Activated CD4-positive, alpha-beta T cell treated with anti-CD3 and anti-CD28 coated beads, Interleukin-2, amount 50 U/mL, for 1 hour (primary cell): ENCODE measurements around the gene SLC4A1.

Experiments used
- DNase-seq: peaks from one replicate; pipeline ENCODE4 v3.0.0-alpha.2; 2020

Gene SLC4A1

DNA sequence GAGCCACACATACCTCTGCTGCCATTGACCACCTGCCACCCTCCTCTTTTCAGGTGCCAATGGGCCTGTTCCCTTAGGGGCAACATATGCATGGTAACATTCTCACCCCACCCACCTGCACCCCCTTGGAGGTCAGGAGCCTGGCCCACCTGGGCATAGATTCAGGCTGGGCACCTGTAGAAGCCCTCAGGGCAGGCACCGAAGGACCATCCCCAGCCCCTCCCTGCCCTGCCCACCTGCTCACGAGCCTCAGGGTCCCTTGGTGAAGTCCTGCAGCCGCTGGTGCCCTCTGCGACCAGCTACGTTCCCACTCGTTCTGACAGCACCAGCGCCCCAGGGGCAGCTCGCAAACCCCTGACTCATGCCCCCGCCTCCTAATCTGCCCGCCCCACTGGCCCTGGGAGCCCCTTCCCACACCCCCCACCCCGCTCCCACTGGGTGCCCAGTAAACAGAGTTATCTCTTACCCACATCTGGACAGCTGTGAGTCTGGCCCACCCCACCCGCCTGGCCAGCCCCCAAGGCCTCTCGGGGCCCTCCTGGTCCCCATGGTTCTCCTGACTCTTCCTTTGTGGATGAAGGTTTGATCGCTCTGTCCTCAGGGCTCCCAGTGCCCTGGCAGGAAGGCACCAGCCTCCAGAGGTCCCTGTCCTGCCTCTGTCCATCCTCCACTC lies at the start of gene SLC4A1:
Gene SLC4A1, minus strand, starts transcription at position 318 of the 673 bp plus-strand sequence. CDS start 5,269 bp downstream, outside the sequence.
- no peak for DNase-seq

DNA sequence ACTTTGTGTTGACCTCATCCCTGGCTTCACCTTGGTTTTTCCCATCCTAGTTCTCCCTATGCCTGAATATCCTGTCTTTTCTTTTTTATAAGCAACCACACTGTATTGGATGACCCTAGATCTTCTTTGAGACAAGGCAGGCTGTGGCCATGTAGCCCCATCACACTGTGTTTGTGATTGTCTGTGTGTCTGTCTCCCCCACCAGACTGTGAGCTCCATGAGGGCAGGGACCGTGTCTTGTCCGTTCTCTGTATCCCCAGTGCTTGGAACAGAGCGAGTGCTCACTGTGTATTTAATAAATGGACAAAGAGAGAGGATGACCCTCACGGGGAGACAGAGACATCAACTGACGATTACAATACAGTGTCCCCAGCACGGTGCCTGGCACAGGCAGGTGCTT lies 49.6 kb upstream of the SLC4A1 start:
- no peak for DNase-seq

DNA sequence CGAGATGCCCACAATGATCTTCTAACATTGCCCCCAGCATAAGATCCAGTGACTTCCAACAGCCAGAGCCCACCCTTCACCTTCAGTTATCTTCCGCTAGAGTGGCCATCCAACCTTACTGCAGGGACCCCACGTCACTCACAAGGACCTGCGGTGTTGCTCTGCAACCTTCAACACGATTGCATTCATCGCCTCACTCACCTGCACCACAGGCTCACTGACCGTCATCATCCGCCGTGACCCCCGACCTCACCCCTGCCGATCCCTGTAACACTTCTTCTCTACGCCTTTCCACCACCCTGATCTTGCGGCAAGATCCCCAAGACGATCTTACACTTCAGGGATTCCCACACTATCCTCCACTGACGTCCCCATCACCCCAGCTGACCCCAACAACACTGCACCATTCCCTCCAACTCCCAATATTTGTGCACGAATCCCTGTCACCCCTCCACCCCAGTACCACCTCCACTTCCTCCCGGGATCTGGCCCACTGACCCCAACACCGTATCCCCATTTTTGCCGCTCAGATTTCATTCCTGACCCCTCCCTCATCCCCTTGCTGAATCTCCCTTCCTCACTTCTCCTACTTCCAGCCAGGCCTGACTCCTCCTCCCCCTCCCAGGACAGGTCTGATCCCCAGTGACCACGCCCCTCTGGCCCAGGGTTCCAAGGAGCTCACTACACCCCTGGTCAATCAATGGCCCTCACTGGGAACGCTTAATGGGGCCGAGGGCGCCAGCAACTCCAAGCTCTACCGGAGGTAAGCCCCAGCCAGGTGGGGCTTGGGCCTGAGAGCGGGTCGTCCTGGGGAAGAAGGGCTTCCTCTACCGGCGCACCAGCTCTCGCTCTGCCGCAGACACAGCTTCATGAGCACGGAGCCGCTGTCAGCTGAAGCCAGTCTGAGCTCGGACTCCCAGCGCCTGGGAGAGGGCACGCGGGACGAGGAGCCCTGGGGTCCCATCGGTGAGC lies 48.1 kb upstream of the SLC4A1 start:
- no peak for DNase-seq

DNA sequence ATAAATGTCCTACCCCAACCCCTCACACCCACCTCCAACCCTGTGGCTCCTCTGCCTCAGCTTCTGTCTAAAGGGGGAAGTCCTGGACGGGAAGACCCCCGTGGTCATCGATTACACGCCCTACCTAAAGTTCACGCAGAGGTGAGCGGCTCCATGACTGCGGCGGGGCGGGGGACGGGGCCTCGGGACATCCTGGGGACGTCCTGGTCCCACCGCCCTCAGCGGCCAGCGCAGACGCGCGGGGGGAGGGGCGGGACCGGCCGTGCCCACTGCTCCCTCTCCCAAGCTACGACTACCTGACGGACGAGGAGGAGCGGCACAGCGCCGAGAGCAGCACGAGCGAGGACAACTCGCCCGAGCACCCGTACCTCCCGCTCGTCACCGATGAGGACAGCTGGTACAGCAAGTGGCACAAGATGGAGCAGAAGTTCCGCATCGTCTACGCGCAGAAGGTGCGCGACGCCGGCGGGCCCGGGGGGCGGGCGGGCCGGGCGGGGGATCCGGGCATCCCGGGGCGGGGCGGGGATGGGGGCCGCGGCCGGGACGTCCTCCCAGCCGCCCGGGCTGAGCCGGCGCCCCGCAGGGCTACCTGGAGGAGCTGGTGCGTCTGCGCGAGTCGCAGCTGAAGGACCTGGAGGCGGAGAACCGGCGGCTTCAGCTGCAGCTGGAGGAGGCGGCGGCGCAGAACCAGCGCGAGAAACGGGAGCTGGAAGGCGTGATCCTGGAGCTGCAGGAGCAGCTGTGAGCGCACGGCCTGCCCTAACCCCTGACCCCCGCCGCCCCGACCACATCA lies 47.1 kb upstream of the SLC4A1 start:
- DNase-seq = peak; percentile 25

DNA sequence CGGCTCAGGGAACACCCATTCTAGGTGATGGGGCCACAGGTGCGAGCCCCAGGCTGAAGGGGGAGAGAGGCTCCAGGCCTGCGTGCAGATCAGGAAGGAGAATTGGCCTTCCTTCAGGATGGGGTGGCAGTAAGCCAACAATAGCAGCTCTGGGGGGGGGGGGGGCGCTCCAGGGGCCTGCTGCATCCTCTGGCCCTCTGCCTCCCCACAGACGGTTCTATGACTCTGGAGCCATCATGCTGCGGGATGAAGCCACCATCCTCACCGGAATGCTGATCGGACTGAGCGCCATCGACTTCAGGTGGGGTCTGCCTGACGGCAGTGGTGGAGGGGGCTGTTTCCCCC lies 46.6 kb upstream of the SLC4A1 start:
- no peak for DNase-seq

DNA sequence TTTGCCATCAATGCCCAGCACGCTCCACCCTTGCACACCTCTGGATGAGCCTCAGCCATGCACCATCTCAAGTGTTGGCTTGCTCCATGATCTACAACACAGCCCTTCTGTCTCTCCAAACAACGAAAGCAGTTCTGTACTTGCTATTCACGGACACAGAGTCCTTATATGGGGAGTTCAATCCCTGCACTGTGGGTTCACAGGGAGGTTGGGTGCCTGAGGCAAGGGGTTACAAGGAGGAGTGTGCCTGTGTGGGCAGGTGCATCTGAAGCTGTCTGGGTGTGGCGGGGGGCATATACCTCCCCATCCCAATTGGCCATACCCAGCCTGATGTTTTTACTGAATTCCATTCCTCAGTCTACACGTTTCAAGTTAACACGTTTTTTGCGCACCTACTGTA lies 46.1 kb upstream of the SLC4A1 start:
- DNase-seq = no peak

DNA sequence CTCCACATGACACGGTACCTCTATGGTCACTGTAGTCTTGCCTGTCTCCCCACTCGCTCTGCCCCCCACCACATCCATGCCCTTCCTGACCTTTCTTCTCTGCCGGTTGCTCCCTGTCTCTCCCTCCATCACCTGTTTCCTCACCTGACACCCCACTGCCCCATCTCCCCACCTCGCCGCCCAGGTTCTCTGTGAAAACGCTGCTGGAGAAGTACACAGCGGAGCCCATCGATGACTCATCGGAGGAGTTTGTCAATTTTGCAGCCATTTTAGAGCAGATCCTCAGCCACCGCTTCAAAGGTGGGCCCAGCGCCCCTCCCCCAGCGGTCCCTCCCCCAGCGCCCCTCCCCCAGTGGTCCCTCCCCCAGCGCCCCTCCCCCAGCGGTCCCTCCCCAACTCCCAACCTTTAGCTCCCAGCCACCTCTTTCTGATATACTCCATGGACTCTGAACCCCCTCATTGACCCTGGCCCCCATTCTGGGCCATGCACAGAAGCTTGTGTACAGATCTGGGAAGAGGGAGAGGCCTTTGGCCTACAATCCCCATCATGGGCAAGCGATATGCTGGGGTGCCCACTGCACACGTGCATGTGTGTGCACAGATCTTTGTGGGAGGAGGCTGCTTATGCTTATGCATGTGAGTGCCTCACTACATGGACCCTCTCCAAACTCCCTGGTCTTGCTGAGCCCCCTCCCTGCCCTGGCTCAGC lies 44.6 kb upstream of the SLC4A1 start:
- DNase-seq = no peak

DNA sequence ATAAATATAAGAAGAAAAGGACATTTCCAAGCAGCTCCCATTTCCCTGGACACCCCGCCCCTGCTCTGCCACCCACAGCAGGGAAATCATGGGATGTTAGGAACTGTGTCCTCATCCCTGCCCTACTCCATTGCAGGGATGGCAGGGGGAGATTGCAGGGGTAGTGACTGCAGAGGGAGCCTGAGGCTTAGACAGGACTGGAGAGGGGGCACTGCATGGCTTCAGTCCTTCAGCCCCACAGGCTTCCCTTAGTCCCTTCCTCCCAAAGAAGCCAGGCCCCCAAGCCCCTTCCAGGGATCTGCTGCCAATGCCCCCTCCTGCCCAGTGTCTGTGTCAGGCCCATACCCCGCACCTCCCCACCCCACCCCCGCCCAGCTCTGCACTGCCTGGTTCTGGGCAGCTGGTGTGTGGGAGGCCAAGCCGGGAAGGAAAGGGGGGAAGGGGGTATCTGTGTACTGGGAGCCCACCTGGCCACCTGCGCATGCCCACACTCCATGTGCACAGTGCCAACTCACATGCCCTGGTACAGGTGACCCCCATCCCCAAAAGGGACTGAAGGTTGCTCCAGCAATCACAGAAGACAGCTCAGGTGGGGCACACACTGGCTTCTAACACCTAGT lies 43.7 kb upstream of the SLC4A1 start:
- no peak for DNase-seq

DNA sequence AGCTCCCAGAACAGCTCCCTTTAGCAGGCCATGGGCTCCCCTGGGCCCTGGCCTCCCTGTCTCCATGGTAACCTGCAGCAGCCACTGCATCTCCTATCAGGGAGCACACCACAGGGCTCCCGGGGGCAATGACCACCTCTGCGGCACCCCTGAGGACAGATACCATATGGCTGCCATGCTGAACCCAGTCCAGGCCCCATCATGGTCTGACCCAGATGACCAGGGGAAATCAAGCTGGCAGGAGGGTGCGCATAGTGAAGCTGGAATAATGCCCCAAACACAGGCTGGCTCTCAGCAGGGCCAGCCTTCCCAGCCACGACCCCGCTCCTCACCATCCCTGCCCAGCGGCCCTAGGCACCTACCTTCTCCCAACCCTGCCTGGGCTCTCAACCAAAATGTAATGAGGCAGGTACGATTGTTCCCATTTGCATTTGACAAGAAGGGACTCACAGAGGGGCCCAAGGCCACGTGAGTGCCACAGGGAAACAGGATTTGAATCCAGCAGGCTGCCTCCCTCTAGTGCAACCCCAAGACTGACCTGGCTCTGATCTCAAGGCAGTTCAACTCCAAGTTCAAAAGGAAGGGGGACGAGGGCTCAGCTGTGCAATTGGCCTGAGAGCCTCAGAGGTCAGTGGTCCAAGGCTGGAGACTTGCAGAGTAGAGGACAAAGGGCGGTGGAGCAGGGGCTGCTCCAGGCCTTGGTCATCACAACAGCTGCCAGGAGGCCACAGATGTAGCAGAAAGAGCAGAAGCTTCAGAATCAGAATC lies 42.9 kb upstream of the SLC4A1 start:
- DNase-seq = no peak

DNA sequence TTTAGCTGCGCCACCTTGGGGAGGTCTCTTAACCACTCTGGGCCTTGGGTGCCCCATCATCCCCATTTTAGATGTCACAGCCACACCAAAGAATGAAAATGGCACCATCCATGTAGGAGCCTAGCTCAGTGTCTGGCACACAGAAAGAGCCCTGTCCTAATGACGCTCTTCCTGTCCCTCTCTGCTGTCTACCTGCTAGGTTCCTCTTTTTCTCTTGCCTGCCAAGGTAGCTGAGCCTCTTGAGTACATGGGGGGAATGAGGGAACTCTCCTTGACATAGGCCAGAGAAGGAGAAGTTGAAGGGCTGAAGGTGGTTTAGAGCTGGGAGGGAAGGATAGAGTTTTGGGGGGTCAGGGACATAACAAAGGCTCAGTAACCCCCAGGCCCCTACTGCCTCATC lies 42.3 kb upstream of the SLC4A1 start:
- no peak for DNase-seq

DNA sequence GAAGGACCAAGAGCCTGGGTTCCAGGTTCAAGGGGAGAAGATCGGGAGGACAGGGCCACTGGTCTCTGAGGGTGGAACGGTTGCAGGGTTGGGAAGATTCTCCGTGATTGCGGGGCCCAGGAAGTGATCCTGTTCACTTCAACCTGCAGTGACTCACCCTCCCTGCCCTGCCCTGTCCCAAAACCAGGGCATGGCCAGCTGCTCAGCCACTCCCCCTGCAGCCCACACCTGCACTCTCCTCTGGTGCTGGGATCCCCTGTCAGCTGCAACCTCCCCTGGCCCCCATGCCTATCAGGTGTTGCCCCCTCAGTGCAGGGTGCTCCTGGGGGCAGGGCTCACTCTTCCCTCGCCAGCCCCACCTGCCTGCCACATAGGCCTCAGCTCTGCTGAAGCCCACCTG lies 41.5 kb upstream of the SLC4A1 start:
- no peak for DNase-seq

DNA sequence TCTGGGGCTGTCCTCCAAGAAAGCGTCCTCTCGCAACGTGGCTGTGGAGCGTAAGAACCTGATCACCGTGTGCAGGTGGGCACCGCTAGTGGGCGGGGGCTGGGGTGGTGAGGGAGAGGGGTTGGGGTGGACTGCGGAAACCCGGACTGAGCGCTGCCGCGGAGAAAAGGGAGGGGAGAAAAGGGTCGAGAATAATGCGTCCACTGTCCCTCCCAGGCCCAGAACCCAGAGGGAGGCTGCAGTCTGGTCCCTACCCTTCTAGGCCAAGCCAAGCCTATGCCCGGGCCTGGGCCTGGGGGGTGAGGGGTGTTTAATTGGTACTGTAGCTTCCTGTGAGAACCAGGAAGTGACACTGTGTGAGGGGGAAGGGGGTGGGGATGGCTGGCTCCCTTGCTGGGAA lies 40.9 kb upstream of the SLC4A1 start:
- DNase-seq = no peak

DNA sequence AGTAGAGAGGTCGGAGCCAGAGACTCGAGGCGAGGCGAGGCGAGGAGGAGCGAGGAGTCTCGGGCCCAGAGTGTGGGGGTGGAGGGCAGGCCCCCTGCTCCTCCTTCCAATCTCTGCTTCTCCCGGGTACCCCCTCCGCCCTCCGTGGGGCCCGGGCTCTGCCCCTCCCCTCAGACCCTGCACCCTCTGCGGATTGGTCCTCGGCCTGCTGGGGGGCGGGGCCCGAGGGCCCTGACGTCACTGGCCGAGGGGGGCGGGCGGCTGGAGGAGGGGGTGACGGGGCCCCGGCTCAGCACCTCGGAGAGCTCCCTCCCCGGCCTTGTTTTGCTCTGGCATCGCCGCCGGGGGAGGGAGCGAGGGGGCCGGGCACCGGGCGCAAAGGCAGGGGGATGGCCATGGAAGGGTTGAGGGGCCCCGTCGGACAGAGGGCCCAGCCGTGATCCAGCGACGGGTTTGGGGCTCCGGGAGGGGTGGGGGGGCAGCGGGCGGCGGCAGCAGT lies 40.4 kb upstream of the SLC4A1 start, which contains the start of gene RUNDC3A:
Gene RUNDC3A, plus strand, starts transcription at position 282 of the 499 bp plus-strand sequence. CDS start 232 bp downstream, outside the sequence.
- DNase-seq = peak; percentile 89

DNA sequence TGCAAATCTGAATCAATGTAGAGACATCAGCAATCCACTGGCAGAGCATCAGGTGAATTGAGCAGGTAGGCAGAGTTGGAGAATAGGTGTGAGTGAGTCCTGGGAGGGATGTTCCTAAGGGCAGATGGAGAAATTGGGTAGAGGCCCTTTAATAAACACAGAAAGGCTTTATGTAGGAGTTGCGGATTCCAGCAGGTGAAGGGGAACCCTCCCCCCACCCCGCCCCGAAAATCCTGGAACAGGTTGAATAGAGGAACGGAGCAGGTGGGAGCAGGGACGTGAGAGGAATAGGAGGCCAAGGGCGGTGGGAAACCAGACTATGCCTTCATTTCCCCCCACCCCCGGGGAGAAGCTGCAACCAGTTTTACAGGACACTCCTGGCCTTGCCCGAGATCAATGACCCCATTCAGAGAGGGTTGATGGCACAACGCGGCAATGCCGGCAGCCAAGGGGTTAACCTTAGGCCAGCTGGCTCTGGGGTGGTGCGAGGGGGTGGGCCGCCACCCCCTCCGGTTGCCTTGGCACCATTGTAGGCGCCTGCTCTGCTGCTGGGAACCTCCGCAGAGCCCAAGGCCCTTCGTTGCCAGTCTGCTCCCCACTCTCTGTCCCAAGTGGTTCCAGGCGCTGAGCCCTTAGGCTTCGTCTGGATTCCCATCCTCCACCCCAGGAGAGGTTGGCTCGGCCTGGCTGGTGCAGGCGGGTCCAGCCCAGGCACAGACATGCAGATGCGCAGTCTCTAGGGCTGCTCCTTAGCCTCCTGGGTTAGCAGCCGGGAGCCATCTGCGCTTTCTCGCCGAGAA lies 39.7 kb upstream of the SLC4A1 start:
- no peak for DNase-seq

DNA sequence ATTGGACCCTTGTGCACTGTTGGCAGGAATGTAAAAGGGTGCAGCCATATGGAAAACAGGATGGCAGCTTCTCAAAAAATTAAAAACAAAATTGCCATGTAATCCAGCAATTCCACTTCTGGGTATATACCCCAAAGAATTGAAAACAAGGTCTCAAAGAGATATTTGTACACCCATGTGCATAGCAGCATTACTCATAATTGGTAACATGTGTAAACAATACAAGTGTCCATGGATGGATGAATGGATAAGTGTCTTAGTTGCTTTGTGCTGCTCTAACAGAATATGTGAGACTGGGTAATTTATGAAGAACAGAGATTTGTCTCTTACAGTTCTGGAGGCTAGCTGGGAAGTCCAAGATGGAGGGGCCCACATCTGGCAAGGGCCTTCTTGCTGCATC lies 36.7 kb upstream of the SLC4A1 start:
- DNase-seq = no peak

DNA sequence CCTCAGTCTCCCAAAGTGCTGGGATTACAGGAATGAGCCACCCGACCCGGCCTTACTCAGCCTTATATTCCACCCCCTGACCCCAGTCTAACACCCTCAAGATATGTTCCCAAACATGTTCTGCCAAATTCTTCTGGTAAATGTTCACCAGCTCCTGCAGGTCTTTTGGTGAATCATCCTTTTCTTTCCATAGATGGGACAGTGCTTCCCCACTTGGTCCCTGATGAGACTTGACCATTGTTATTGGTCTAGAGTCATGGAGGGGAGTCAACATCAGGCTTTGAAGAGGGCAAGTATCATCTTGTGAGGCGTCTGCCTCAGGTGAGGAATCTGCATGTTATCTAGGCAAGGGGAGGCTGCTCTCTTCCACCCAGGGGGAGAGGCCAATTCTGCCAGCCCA lies 30.0 kb upstream of the SLC4A1 start:
- no peak for DNase-seq

DNA sequence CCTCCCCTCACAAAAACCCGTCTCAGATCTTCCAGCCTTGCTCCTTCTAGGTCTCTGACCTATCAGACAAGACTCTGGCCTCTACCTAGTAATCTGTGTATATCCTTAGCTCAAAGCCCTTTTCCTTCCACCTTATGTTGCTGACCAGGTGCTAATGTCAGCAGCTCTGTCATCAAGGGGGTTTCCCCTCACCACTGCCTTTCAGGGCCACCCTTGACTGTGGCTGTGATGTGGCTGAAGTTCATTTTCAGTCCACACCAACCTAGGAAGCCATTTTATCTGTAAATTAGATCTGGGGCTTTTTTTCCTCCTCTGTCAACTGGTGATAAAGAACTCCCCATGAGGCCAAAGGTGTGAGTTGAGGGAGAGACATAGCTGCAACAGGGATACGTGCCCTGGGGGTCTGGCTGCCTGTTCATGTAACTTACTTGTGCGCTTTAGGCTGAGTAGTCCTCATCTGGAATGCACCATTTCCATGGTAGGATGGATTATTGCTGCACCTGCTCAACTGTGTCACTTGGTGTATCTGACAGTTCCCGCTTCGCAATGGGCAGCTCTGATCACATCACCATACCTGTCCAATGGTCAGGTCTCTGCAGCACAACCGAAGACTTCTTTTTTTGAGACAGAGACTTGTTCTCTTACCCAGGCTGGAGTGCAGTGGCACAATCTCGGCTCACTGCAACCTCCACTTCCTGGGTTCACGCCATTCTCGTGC lies 25.7 kb upstream of the SLC4A1 start:
- DNase-seq = no peak

DNA sequence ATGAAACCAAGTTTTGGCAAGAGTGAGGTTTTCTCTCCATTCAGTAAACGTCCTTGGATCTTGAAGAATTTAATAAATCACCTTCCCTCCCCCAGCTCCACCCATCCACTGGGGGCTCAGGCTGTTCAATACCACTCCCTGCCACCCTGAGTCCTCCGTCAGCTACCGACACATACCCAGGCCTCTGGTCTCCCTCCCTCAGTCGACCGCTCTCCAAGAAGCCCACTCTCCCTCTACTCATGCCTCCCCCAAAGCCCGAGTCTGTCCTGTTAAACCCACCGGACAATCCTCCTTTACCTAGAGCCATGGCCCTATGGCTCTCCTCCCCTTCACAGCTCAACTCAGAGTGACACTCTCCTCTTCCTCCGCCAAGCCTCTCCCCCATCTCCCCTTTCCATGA lies 19.7 kb upstream of the SLC4A1 start:
- DNase-seq = no peak

DNA sequence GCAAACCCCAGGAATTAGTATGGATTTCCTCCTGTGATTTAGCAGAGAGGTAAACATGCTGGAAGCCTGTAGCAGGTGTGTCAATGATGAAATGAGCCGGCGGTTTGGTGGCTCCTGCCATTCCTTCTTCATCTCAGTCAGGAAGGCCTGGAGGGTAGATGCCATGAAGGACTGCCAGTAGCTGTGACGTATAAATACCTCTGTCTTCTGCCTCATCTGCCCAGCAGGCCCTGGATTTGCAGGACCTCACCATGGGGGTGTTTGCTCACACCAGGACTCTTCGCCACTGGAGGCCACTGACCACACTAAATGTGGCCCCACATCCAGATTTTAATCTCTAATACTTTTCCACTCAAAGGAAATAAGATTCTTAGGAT lies 16.1 kb upstream of the SLC4A1 start:
- DNase-seq = no peak
